DOHH2 (cell line): ENCODE measurements around the gene BRAF.

Experiments used
- H3F3A ChIP-seq: fragments of 200-600 bp; sonication (generic), shearing (Covaris generic); 2 replicates; pipeline ENCODE4 v1.6.0; 2016; ENCODE audit warnings: antibody characterized with exemption, mild to moderate bottlenecking; ENCODE audit not compliant: control insufficient read depth, insufficient read depth
- H3K27ac ChIP-seq: fragments of 200-600 bp; sonication (generic); 2 replicates; pipeline ENCODE4 v1.5.1; 2014; ENCODE audit warnings: low read depth, mild to moderate bottlenecking, low read length, moderate library complexity
- H3K27me3 ChIP-seq: fragments of 200-600 bp; sonication (generic); 2 replicates; pipeline ENCODE4 v1.6.1; 2014; ENCODE audit warnings: mild to moderate bottlenecking, low read length, mixed read lengths; ENCODE audit not compliant: control insufficient read depth
- H3K36me3 ChIP-seq: fragments of 200-600 bp; sonication (generic); 2 replicates; pipeline ENCODE4 v1.6.1; 2014; ENCODE audit warnings: mild to moderate bottlenecking, low read length, moderate library complexity, mixed read lengths; ENCODE audit not compliant: control insufficient read depth
- H3K4me1 ChIP-seq: fragments of 200-600 bp; sonication (generic); 2 replicates; pipeline ENCODE4 v1.6.1; 2014; ENCODE audit warnings: mild to moderate bottlenecking, low read length, mixed read lengths; ENCODE audit not compliant: control insufficient read depth
- H3K4me2 ChIP-seq: fragments of 200-600 bp; sonication (generic); 2 replicates; pipeline ENCODE4 v1.6.0; 2014; ENCODE audit warnings: mild to moderate bottlenecking, low read length, moderate library complexity
- H3K4me3 ChIP-seq: fragments of 200-600 bp; sonication (generic); 2 replicates; pipeline ENCODE4 v1.5.1; 2014; ENCODE audit warnings: mild to moderate bottlenecking, low read length, mixed read lengths
- H3K79me2 ChIP-seq: fragments of 200-600 bp; sonication (generic); 2 replicates; pipeline ENCODE4 v1.6.1; 2014; ENCODE audit warnings: mild to moderate bottlenecking, low read length, mixed read lengths; ENCODE audit not compliant: control insufficient read depth
- H3K9me2 ChIP-seq: fragments of 200-600 bp; sonication (generic); replicated peaks from 2 replicates; pipeline ENCODE4 v1.6.1; 2014; ENCODE audit warnings: mild to moderate bottlenecking, low read length, mixed read lengths; ENCODE audit not compliant: control insufficient read depth
- H3K9me3 ChIP-seq: fragments of 200-600 bp; sonication (generic); 2 replicates; pipeline ENCODE4 v1.6.1; 2014; ENCODE audit warnings: antibody characterized with exemption, low read length, mixed read lengths; ENCODE audit not compliant: control insufficient read depth, insufficient read depth
- H4K20me1 ChIP-seq: fragments of 200-600 bp; sonication (generic); 2 replicates; pipeline ENCODE4 v1.6.0; 2014; ENCODE audit warnings: low read depth, mild to moderate bottlenecking, antibody characterized with exemption, low read length, moderate library complexity; ENCODE audit not compliant: control insufficient read depth, insufficient read depth
- EZH2phosphoT487 ChIP-seq: fragments of 200-600 bp; sonication (generic); IDR thresholded peaks from 2 replicates; pipeline ENCODE4 v1.6.1; 2017; ENCODE audit warnings: borderline replicate concordance, mild to moderate bottlenecking, antibody characterized with exemption, low read length, moderate library complexity, mixed read lengths
- TF ChIP-seq, protein P1 (sequence below): fragments of 200-600 bp; sonication (generic); IDR thresholded peaks from one replicate; pipeline ENCODE4 v1.5.1; 2014; ENCODE audit warnings: antibody characterized with exemption, mild to moderate bottlenecking, low read depth, low read length; ENCODE audit not compliant: poor library complexity, severe bottlenecking

Gene BRAF

DNA sequence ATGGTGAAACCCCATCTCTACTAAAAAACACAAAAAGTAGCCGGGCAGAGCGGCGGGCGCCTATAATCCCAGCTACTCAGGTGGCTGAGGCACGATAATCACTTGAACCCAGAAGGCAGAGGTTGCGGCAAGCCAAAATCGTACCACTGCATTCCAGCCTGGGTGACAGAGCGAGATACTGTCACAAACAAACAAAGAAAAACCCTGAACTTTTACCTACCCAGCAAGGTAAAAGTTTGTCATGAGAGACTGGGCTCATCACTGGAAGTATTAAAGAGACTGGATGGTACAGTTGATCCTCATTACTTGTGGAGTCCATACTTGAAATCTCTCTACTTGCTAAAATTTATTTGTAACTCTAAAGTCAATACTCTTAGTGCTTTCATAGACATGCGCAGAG is 114.3 kb downstream of the BRAF start:
- Histone ChIP-seq H3K4me3 (no peak overlapping the region), H3K9me2 (no peaks in the 10 kb centered on the region), H3K36me3 (peaks cover 3% of the 10 kb centered on the region; the same call in 1 of the 2 replicates), H3K79me2 (no peaks in the 10 kb centered on the region; the same call in 1 of the 2 replicates), H3K4me2 (no peak overlapping the region), H3K4me1 (peaks cover 20% of the 10 kb centered on the region), H3K27me3 (no peaks in the 10 kb centered on the region), H3K9me3 (no peaks in the 10 kb centered on the region), H3F3A (peaks cover 15% of the 10 kb centered on the region; the same call in 1 of the 2 replicates), H4K20me1 (0 out of 2 replicates have a peak, but pooled peaks cover 4% of the 10 kb centered on the region), H3K27ac (no peak overlapping the region)
- no peak for TF ChIP-seq EZH2phosphoT487
- TF ChIP-seq, protein P1, sequence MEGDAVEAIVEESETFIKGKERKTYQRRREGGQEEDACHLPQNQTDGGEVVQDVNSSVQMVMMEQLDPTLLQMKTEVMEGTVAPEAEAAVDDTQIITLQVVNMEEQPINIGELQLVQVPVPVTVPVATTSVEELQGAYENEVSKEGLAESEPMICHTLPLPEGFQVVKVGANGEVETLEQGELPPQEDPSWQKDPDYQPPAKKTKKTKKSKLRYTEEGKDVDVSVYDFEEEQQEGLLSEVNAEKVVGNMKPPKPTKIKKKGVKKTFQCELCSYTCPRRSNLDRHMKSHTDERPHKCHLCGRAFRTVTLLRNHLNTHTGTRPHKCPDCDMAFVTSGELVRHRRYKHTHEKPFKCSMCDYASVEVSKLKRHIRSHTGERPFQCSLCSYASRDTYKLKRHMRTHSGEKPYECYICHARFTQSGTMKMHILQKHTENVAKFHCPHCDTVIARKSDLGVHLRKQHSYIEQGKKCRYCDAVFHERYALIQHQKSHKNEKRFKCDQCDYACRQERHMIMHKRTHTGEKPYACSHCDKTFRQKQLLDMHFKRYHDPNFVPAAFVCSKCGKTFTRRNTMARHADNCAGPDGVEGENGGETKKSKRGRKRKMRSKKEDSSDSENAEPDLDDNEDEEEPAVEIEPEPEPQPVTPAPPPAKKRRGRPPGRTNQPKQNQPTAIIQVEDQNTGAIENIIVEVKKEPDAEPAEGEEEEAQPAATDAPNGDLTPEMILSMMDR, result no peak

GRCh38 chr7:140778975-140779374 is 145.8 kb downstream of the BRAF start:
- Histone ChIP-seq H3K27me3 (no peaks in the 10 kb centered on the region), H4K20me1 (no peaks in the 10 kb centered on the region), H3F3A (no peaks in the 10 kb centered on the region; the same call in 1 of the 2 replicates), H3K4me3 (no peak overlapping the region), H3K4me1 (no peaks in the 10 kb centered on the region), H3K27ac (no peak overlapping the region), H3K79me2 (no peaks in the 10 kb centered on the region), H3K4me2 (no peak overlapping the region), H3K36me3 (peaks cover 62% of the 10 kb centered on the region), H3K9me2 (no peaks in the 10 kb centered on the region), H3K9me3 (no peaks in the 10 kb centered on the region)
- TF ChIP-seq, protein P1, result no peak
- no peak for TF ChIP-seq EZH2phosphoT487

DNA sequence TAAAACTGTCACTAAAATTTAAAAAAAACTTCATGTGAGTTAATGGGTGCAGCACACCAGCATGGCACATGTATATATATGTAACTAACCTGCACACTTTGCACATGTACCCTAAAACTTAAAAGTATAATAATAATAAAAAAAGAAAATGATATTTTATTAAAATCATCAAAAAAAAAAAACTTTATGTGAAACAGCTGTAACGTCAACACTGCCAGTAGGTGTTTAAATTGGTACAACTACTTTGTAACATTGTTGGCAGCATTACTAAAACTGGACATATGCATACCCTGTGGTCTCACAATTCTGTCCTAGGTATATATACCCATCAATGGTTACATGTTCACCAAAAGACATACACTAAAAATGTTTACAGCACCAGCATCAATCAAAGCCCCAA is 146.2 kb downstream of the BRAF start:
- Histone ChIP-seq H3K9me2 (no peaks in the 10 kb centered on the region), H3K4me1 (no peaks in the 10 kb centered on the region), H3K36me3 (peaks cover 60% of the 10 kb centered on the region), H3K27me3 (no peaks in the 10 kb centered on the region), H3K27ac (no peak overlapping the region), H3K4me2 (no peak overlapping the region), H3K9me3 (no peaks in the 10 kb centered on the region), H3K4me3 (no peak overlapping the region), H3F3A (no peaks in the 10 kb centered on the region), H3K79me2 (no peaks in the 10 kb centered on the region), H4K20me1 (no peaks in the 10 kb centered on the region)
- TF ChIP-seq EZH2phosphoT487, result no peak
- TF ChIP-seq, protein P1, result no peak
